Suprapubic skin (tissue), 3 donors: ENCODE data around the gene GNAO1.

Experiments
- EP300 ChIP-seq: sonication (generic); formaldehyde crosslinking; IDR thresholded peaks from one replicate; pipeline ENCODE4 v1.6.1; 2017; ENCODE audit warnings: antibody characterized with exemption
- POLR2A ChIP-seq, 2 donors: fragments of 450-650 bp; IDR thresholded peaks; one replicate each; pipeline ENCODE4 v1.6.1; 2017; ENCODE audit warnings: antibody characterized with exemption in 2 of 2, mild to moderate bottlenecking in 2 of 2, moderate library complexity in 2 of 2
- TF ChIP-seq, protein P1 (sequence below), 2 donors: fragments of 200-600 bp in 1 of 2; fragments of 450-650 bp in 1 of 2; sonication (generic) in 1 of 2; IDR thresholded peaks; one replicate each; pipeline ENCODE4 v1.5.1; 2016 to 2019; ENCODE audit warnings: antibody characterized with exemption in 2 of 2, mild to moderate bottlenecking in 1 of 2, moderate library complexity in 1 of 2

- TF ChIP-seq, protein P1, sequence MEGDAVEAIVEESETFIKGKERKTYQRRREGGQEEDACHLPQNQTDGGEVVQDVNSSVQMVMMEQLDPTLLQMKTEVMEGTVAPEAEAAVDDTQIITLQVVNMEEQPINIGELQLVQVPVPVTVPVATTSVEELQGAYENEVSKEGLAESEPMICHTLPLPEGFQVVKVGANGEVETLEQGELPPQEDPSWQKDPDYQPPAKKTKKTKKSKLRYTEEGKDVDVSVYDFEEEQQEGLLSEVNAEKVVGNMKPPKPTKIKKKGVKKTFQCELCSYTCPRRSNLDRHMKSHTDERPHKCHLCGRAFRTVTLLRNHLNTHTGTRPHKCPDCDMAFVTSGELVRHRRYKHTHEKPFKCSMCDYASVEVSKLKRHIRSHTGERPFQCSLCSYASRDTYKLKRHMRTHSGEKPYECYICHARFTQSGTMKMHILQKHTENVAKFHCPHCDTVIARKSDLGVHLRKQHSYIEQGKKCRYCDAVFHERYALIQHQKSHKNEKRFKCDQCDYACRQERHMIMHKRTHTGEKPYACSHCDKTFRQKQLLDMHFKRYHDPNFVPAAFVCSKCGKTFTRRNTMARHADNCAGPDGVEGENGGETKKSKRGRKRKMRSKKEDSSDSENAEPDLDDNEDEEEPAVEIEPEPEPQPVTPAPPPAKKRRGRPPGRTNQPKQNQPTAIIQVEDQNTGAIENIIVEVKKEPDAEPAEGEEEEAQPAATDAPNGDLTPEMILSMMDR (IDR thresholded peaks at IDR 0.05) = no peak
- TF ChIP-seq POLR2A (IDR thresholded peaks at IDR 0.05) (no peak), EP300 (no peak)
Measured at GRCh38 chr16:56226187-56226586, 34.9 kb downstream of the GNAO1 start.
